HG03575 (cell line): ENCODE measurements around the gene EPB41.
A peak's percentile ranks its signal among the peaks of the same experiment; 100 is the strongest.
"Not testable (repeated sequence)": the region's sequence is repeated elsewhere in the genome, so short reads cannot be mapped to it uniquely, and the experiment has no call there.

Source experiments
- ATAC-seq: cut with Tn5 transposase; IDR thresholded peaks from one replicate; pipeline ENCODE4 v1.9.1; 2021; ENCODE audit not compliant: unreplicated experiment, insufficient number of reproducible peaks, low FRiP score; ENCODE audit errors: extremely low read depth

The EPB41 gene

DNA sequence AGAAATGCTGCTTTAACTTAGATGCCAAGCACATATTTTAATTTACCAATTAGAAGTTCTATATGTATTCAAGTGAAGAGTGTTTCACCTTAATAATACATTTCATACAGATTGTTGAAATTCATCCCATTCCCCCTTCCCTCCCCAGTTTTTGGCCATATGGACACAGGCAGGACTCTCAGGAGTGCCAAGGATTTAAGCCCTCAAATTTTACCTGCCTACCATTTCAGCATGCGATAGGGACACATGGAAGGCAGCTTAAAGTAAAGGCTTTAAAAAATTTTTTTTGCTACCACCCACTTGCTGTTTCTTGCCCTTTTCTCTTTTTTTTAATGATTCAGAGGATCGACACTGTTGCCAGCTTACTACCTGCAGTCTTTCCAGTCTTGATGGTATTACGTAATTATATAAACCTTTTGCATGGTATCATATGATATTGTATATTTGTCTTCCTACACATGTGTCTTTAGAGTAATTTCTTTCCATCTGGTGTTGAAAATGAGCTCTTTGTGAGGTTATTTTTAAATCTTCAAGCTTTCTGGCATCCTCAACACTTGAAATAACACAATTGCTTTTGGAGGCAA, 7.0 kb downstream of the EPB41 start:
- ATAC-seq, result no peak

DNA sequence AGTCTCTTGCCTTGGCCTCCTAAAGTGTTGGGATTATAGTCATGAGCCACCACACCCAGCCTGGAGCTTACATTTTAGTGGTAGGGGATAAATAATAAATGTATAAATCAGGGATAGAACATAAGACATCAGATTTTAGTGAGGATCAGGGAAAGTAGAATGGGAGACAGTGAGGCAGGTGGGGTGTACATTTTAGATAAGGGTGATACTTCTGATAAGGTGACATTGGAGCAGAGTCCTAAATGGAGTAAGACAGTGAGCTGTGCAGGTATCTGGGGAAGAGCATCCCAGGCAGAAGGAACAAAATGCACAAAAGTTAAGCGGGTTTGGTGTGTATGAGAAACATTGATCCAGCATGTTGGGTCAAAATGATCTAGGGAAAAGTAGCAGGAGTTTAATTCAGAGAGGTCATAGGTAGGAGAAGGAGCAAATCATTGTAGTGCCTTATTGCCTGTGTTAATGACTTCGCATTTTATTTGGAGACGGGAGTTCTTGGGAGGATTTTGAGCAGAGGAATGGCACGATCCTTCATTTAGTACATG, 11.1 kb downstream of the EPB41 start:
- ATAC-seq, result no peak

DNA sequence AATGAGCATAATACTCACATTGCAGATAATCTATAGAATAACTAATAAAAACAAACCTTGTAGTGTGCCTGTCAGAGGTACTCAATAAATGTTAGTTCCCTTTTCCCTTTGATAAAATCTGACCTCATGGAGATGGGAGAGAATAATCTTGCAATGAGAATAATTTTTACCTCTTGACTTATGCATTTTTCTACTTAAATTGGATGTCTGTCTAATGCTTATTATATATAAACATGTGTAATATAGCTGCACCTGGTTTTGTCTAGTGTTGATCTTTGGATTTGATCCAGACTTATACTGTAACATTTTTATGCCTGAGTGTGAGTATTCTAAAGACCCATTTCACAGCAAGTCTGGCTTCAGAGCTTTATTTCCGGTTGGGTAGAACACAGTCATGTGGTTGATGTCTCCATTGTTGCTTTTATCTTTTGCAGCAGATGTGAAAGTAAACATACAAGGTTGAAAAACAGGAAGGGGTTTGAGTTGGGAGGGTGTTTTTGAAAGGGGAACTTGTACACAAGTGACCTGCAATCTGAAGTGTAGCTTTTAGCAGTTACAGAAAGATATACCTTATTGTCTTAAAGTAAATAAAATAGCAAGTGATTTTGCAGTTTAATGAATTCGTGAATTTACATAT, 12.4 kb downstream of the EPB41 start:
- ATAC-seq, result peak; percentile 68

DNA sequence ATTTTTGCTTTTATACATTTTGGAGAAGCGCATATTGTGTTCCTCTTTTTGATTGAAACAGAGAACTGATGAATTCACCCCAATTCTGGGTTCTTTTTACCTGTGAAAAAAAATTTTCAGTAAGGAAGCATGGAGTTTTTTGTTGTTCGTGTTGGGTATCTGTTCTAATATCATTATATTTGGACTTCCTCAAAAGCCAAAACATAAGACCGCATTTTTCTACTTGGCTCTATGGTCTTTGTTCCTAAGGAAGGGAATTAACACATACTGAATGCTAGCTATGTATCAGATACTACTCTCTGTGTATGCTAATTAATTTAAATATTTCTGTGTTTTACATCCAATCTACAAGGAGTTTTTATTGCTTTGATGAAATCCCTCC, 12.9 kb downstream of the EPB41 start:
- peak; percentile 3 for ATAC-seq

DNA sequence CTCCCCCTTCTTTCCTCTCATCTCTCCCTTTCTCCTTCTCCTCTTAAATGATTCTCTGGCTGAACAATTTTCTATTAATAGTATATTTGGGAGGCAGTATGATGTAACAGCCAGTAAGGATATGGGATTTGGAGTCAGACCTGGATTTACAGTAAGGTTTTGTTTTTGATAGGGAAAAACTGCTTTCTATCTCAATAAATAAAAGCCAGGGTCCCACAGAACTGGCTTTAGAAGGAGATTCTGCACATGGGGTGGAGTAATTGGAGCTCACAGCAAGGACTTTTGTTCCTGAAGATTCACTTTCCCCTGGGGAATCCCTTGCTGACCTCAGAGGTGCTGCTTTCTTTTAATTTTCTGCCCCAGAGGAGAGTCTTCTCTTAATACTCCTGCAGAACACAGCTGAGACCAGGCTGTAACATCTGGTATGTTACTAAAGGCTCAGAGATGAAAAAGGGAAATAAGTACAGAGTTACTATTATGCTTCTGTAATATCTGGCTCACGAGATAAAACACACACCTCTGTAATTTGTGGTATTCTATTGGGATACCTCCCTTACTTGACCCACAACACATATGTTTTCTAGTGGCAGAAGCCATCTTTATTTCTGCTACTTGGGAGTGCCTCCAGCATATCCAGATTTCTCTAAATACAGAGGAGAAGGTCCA, 13.4 kb downstream of the EPB41 start:
- ATAC-seq, result no peak

DNA sequence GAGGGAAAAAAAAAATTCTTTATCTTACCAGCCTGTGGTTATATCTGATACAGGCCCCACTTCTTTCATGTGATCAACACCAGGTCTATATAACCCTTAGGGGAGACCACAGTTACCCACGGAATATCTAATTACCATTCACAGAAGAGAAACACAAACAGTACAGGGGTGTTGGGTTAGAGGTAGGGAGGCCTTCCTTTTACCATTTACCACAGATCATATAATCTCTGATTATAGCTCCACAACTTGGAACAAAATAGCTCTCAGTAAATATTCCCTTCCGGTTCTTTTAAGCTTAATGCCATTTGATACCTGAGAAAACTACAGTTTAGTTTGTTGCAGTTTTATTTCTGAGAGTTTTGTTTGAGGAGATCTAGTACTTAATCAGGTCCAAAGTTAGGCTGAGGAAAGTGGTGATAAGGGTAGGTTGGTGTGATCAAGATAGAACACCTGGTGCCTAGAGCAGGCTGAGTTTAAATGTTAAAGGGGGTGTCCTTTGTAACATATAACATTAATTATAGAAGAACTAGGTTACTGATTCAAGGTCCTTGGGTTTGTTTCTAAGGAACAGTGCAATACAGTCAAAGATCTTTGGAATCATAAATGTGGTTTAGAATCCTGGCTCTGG, 14.1 kb downstream of the EPB41 start:
- ATAC-seq, result no peak

DNA sequence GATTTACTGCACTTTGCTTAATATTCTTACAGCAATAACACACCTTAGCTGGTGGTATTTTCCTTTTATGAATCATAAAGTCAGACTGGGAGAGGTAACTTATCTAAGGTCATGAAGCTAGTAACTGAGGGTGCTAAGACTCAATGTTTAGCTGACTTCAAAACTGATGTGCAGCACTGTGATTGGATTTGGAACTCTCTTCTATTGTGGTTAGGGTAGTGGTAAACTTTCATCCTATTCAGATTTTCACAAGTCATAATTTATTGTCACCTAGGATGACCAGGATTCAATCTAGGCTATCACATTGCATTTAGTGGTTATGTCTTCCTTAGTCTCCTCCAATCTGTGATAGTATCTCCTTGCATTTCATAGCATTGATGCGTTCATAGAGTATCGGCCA, 18.9 kb downstream of the EPB41 start:
- ATAC-seq, result no peak

DNA sequence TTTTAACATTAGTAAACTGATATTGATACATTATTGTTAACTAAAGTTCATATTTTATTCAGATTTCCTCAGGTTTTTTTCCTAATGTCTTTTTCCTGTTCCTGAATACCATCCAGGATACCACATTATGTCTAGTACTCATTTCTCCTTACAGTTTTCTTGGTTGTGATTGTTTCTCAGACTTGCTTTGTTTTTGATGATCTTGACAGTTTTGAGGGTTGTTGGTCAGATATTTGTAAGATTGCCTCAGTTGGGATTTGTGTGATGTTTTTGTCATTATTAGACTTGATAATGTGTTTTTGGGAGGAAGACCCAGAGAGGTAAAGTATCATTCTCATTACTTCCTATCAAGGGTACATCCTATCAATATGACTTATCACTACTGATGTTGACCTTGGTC, 19.5 kb downstream of the EPB41 start:
- no peak for ATAC-seq

DNA sequence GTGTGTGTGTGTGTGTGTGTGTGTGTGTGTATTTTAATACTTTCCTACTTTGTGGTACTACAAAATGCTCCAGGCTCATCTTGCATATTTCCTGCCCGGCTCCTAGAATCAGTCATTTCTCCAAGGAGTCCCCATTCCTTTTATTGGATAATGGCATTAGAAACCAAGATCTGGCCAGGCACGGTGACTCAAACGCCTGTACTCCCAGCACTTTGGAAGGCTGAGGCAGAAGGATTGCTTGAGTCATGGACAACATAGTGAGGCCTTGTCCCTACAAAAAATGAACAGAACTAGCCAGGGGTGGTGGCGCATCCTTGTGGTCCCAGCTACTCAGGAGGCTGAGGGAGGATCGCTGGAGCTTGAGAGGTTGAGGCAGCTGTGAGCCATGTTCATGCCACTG, 20.3 kb downstream of the EPB41 start:
- no peak for ATAC-seq

DNA sequence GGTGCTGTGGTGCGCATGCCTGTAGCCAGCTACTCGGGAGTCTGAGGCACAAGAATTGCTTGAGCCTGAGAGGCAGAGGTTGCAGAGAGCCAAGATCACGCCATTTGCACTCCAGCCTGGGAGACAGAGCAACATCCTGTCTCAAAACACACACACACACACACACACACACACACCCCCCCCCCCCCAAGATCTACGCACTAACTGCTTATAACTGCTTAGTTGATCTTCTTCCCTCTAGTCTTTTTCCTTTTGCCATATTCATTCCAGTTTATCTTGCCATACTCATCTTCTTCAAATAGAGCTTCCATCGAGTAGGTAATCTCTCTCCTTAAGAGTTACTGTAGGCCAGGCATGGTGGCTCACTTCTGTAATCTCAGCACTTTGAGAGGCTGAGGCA, 20.9 kb downstream of the EPB41 start:
- ATAC-seq, result no peak

DNA sequence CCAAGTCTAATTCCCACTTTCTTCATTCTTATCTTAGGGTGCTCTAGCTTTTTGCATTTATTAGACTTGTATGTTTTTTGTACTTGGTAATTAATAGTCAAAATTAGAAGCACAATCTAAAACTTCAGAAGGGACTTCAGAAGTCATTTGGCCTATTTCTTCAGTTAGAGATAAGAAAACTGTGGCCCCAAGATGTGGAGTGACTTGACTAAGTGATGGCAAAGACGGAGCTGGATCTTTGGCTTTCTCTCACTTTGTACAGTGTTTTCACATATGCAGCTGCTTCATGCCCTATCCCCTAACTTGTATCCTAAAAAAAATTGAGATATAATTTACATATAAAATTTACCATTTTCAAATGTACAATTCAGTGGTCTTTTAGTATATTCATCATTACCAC, 21.7 kb downstream of the EPB41 start:
- ATAC-seq, result no peak

DNA sequence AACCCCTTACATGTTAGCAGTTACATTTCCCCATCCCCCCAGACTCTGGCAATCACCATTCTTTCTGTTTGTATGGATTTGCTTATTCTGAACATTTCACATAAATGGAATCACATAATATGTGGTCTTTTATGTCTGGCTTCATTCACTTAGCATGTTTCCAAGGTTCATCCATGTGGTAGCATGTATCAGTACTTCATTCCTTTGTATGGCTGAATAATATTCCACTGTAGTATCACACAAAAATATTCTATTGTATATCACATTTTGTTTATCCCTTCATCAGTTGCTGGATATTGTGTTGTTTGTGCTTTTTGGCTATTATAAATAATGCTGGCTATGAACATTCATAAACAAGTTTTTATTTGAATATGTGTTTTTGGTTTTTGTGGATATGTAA, 22.2 kb downstream of the EPB41 start:
- no peak for ATAC-seq

DNA sequence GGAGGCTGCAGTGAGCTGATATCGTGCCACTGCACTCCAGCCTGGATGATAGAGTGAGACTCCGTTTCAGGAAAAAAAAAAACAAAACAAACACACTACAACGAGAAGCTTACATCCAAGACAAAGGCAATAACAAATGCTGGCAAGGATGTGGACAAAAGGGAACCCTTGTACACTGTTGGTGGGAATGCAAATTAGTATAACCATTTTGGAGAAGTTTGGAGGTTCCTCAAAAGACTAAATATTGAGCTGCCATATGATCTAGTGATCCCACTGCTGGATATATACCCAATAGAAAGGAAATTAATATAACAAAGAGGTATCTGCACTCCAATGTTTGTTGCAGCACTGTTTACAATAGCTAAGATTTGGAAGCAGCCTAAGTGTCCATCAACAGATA, 29.2 kb downstream of the EPB41 start:
- ATAC-seq, result not testable (repeated sequence)

DNA sequence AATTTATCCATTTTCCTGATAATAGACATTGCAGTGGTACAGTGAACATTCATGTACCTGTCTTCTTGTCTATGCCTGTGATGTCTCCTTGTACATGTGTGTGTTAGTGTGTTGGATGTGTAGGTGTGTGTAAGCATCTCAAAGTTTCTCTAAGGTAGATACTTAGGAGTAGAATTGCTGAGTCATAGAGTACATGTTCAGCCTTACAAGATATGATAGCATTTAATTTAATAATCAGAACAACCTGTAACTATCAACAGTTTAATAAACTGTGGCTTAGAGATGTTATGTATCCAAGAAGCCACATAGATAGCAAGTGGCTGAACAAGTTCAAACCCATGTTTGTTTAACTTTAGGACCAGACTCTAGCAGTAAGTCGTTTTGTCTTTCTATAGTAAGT, 35.6 kb downstream of the EPB41 start:
- no peak for ATAC-seq

DNA sequence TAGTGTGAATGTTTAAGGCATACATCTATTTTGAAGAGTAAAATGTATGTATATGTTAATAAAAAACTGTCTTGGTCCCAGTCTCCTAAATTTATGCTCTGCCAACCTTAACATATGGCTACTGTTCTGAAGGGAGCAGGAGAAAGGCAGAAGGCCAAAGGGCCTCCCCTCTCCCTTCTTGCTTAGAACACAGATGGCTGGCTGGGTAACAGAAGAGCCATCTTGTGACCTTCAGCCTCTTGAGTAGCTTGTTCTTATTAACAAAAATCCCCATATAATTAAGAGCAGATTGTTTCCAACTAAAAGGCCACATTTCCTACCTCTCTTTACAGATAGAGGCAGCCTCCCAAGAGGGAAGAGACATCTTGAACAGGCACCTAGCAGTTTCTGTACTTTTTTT, 36.1 kb downstream of the EPB41 start:
- no peak for ATAC-seq

DNA sequence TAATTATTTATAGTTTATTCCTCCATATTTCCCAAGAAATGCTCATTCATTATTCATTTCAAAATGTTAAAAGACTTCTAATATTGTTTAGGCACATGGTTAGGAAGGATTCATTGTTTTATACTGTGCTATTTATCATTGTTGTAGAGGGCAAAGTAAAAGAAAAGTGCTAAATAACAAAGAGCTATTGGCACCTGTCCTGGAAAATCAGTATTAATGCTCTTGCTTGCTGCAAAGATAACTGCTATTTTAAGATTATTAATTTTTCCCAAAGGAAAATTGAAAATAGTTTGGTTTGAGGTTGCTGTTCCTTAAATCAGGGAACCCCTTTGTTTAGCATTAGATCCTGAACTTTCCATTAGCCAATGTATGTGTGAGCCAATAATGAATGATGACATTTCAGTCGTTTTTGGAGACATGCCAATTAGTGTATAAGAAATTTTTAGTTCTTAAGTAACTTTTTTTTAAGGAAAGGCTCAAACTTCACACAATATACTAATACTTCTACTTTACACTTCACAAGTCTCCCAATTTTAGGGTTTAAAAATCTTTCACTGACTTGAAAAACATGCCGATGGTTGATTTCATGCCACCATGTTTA, 39.9 kb downstream of the EPB41 start:
- ATAC-seq, result no peak

DNA sequence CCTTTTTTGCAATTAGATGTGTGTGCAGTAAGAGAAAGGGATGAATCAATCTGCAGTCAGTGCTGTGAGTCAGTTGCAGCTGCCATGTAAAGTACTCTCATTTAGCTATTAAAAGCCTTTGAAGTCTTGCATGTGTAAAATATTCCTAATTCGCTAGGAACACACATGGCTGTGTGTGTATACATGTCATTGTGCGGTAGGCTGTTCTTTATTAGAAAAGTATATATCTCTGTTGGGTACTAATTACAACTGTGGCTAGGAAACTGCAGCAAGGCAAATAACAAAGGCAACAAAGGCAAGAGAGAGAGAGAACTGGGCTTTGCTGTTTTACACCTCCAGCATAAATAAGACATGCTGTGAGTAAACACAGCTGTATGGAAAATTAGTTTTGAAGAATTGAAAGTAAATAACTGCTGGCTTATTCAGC, 41.7 kb downstream of the EPB41 start:
- ATAC-seq, result no peak

DNA sequence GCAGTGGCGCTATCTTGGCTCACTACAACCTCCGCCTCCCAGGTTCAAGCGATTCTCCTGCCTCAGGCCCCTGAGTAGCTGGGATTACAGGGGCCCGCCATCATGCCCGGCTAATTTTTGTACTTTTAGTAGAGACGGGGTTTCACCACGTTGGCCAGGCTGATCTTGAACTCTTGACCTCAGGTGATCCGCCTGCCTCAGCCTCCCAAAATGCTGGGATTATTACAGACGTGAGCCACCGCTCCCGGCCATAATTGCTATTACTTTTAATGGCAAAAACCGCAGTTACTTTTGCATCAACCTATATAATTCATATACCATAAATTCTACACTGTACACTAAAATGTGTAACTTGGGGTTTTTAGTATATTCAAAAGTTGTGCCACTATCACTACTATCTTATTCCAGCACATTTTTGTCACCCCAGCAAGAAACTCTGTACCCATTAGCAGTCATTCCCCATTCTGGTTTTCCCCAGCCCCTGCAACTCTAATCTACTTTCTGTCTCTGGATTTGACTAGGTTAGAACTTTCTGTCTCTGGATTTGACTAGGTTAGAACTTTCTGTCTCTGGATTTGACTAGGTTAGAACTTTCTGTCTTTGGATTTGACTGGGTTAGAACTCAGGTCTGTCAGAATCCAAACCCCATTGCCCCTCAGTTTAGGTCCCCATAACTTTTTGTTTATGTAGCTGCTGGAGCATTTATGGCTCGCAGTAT, 47.9 kb downstream of the EPB41 start:
- ATAC-seq, result not testable (repeated sequence)

DNA sequence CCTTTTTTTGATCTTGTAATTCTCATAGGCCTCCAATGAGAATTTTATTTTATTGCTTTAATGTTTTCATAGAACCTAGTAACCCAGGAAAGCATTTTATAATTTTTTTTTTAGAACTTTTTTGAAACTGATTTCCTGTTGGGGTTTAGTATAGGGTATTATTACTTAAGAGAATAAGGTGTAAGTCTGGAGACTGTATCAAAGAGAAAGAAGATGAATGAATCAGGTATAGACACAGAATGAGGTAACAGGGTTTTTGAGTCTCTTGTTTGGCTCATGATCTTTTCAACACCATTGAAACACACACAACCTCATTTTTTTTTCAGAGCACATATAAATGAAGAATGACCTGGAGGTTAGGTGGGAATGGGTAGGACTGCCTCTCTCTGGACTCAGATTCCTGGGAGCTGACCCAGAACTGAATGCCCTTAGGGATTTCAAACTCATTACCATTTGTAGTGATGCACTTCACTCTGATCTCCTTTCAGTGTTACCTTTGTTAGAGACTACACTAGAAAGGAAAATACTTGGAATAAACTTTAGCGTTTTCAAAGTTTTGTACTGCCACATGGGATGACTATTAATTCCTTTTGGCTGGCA, 51.0 kb downstream of the EPB41 start:
- no peak for ATAC-seq
